NOMO-1 (cell line): ENCODE data around the gene RNPEPL1.
A peak's percentile ranks its signal among the peaks of the same experiment; 100 is the strongest.

ENCODE experiments used
- DNase-seq, 2 experiments: peaks; one replicate each; lab custom pipeline; 2025; ENCODE audit not compliant: unreplicated experiment in 2 of 2; lab: John Stamatoyannopoulos, UW

RNPEPL1 gene

DNA sequence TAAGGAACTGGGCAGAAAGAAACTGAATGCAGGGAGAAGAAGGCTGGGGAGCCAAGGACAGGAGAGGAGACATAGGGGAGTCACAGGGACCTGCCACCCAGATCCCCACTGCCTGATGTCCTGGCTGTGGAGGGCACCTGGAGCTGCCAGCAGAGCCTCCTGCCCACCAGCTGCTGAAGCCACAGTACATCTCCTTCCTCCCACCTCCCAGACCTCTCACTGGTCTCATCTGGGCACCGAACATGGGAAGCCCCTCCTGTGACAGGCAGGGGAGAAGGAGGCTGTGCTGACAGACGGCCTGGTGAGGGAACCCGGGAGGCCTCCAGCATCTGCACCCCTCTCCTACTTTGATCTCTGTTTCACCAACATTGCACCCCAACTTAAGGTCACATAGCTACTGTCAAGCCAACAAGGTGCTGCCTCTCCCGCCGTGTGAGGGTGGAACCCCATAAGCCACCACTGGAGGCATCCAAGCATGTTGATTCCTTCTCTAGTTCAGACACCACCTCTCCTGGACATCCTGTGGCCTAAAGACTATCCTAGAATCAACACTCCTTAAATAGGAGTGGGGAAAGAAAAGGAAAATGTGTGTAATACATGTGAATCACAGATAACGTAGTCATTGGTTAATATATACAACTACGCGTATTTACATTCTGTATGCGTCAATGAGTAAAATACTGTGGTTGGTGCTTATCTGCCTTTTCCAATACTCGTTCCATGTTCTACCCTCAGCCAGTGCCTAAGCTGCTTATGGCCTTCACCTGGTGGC lies 3.5 kb upstream of the RNPEPL1 start:
- DNase-seq, result no peak

GRCh38 chr2:240565333-240566202 lies 2.7 kb upstream of the RNPEPL1 start:
- DNase-seq, result peak; percentile 93 to 95

GRCh38 chr2:240566203-240567136 lies 1.8 kb upstream of the RNPEPL1 start:
- DNase-seq, result peak; percentile 94

- DNase-seq, result peak in 1 of 2 experiments; percentile 12
Observed at GRCh38 chr2:240567137-240567871, 980 bp upstream of the RNPEPL1 start.

DNA sequence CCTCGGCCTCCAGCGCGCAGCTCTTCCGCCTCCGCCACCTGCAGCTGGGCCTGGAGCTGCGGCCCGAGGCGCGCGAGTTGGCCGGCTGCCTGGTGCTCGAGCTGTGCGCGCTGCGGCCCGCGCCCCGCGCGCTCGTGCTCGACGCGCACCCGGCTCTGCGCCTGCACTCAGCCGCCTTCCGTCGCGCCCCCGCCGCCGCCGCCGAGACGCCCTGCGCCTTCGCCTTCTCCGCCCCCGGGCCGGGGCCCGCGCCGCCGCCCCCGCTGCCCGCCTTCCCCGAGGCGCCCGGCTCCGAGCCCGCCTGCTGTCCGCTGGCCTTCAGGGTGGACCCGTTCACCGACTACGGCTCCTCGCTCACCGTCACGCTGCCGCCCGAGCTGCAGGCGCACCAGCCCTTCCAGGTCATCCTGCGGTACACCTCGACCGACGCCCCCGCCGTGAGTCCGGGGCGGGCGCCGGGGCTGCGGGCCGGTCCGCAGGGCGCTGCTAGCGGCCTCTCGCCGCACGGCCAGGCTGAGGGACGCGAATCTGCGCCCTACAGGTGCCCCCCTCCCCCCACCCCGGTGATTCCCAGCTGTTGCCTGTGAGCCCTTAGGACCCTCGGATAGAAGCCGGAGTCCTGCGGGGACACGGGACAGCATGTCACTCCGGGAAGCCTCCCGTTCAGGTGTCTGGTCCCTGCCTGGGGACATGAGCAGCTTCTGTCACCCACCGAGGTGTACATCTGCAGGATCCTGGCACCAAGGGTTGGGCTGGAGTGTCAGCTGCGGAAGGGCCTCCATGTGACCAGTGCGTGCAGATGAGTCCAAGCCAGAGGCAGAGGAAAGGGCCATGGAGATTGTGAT lies 616 bp downstream of the RNPEPL1 start:
- peak; percentile 34 to 51 for DNase-seq

DNA sequence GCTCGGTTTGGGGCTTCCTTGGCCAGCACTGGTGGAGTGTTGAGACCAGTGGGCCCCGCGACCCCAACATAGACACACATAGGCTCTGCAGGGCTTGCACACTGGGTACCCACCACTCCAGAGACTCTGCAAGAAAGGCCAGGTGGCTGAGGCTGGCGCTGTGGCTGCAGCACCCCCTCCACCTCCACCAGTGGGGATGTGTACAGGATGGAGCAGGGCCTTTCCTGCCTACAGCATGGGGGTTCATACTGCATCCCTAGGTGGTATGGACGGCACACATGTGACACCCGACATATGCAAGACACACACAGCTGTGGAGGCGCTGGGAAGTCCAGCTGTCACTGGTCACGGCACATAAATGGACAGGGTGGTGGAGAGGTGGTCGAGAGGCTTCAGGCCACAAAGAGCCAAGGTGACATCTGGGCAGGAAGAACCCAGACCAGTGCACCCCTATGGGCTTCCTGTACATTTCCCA lies 1.3 kb downstream of the RNPEPL1 start:
- no peak for DNase-seq

DNA sequence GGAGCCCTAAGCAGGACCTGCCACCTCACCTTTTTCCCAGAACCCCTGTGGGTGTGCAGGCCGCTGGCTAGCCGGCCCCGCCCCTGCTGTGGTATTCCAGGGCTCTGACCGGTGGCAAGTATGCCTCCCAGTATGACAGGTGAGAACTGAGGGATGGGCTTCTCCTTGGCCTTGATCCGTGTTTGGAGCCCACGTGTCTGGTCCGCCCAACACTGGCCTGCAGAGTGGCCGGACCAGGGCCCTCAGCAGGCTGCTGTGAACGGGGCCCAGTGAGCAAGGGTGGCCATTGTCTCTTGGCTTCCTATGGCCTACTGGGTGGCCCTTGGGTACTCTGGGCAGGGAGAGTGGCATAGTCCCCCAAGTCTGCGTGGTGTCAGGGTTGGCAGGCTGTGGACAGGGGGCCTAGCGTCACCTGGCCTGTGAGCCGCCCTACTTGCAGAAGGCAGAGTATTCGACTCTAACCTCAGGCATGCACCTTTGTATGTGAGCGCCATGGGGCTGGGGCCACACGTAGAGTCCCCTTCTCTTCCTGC lies 1.8 kb downstream of the RNPEPL1 start:
- no peak for DNase-seq

DNA sequence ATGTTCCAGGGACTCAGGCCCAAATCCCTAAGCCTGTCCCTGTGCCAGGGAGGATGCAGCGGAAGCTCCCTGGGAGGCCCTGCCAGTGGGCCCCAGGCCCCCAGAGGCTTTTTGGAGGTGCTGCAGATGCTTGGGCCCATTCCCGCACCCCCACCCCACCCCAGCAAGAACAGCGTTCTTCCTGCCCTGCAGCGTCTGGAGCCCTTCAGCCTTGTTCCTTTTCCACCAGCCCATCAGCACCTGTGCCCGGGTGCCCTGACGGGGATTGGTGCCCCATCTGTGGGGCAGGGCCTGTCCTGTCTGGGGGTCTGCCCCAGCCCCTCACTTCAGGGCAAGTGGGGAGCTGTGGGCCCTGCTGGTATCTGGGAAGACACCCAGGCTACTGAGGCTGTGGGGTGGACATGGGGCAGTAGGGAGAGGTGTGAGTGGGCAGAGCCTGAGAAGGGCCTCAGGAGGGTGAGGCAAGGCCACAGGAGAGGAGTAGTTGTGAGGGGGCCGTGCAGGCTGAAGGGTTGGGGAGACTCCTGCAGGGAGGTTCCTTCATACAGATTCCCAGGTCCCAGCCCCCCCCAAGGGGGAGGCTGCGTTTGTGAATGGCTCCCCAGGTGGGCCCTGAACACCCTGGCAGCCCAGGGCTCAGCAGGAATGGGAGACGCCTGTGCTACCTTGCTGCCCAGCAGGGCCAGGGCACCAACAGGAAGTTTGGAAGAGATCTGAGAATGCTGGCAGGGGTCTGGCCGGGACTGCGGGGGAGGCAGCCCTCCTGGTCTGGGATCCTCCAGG lies 2.4 kb downstream of the RNPEPL1 start:
- DNase-seq, result no peak

GRCh38 chr2:240571314-240571973 lies 3.2 kb downstream of the RNPEPL1 start:
- DNase-seq, result no peak

- DNase-seq, result no peak
Observed at GRCh38 chr2:240572141-240573031, 4.1 kb downstream of the RNPEPL1 start.

DNA sequence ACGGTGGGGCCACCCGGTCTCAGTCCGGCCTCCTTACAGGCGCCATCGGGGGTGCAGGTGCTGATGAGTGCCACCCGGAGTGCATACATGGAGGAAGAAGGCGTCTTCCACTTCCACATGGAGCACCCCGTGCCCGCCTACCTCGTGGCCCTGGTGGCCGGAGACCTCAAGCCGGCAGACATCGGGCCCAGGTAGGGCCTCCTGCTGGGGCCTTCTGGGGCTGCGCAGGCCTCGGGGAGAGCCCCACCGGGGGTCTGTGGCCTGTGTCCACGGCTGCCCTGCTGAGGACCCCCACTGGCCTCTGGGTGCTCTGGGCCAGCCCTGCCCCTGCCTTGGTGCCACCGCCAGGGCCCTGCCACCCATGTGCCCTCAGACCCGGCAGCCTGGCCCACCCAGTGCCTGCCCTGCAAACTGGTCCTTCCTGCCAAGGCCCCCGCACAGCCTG lies 4.8 kb downstream of the RNPEPL1 start:
- DNase-seq, result no peak

DNA sequence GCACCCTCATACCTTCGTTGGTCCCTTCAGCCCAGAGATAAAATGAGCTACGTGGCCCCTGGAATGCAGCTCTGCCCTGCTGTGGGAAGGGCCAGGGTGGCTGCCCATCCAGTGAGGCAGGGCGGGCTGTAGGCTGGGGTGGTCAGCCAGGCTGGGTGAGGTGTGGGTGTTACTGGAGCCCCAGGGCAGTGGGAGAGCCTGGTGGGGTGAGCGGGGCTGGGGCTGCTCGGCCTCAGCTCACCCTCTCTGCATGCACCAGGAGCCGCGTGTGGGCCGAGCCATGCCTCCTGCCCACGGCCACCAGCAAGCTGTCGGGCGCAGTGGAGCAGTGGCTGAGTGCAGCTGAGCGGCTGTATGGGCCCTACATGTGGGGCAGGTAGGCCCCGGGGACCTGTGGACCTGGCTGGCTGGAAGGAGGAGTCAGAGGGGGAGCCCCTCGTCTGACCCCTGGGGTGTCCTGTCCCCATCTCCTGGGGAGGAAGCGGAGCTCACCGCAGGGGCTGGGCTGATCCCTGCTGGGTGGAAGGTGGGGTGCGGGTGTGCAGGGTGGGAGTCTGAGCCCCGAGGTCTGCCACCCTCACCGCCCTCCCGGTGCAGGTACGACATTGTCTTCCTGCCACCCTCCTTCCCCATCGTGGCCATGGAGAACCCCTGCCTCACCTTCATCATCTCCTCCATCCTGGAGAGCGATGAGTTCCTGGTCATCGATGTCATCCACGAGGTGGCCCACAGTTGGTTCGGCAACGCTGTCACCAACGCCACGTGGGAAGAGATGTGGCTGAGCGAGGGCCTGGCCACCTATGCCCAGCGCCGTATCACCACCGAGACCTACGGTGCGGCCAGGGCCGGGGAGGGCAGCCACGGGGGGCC lies 5.5 kb downstream of the RNPEPL1 start:
- no peak for DNase-seq

GRCh38 chr2:240574386-240575100 lies 6.3 kb downstream of the RNPEPL1 start:
- DNase-seq, result no peak

GRCh38 chr2:240575101-240575965 lies 7.0 kb downstream of the RNPEPL1 start:
- no peak for DNase-seq
